NCI-H1930 (cell line): ENCODE data around the gene SEMA6A.
A peak's percentile ranks its signal among the peaks of the same experiment; 100 is the strongest.

Experiments
- DNase-seq, 2 experiments: peaks; one replicate each; lab custom pipeline; 2025; lab: John Stamatoyannopoulos, UW

SEMA6A gene

GRCh38 chr5:116464144-116464708 is 110.4 kb downstream of the SEMA6A start:
- DNase-seq = no peak

- no peak for DNase-seq
Observed at GRCh38 chr5:116462500-116462899, 112.1 kb downstream of the SEMA6A start.

GRCh38 chr5:116459301-116459700 is 115.3 kb downstream of the SEMA6A start:
- no peak for DNase-seq

- no peak for DNase-seq
Observed at GRCh38 chr5:116457062-116457461, 117.6 kb downstream of the SEMA6A start.

GRCh38 chr5:116456036-116456435 is 118.6 kb downstream of the SEMA6A start:
- no peak for DNase-seq

- DNase-seq = no peak
Observed at GRCh38 chr5:116455061-116455460, 119.6 kb downstream of the SEMA6A start.

GRCh38 chr5:116454417-116454927 is 120.2 kb downstream of the SEMA6A start:
- DNase-seq = no peak

- no peak for DNase-seq
Observed at GRCh38 chr5:116453988-116454411, 120.6 kb downstream of the SEMA6A start.

- no peak for DNase-seq
Observed at GRCh38 chr5:116452774-116453368, 121.8 kb downstream of the SEMA6A start.

GRCh38 chr5:116451905-116452450 is 122.6 kb downstream of the SEMA6A start:
- DNase-seq = no peak

GRCh38 chr5:116451066-116451465 is 123.6 kb downstream of the SEMA6A start:
- no peak for DNase-seq

GRCh38 chr5:116449458-116449857 is 125.2 kb downstream of the SEMA6A start:
- DNase-seq = no peak

GRCh38 chr5:116448870-116449427 is 125.7 kb downstream of the SEMA6A start:
- DNase-seq = peak in 1 of 2 experiments; percentile 21

- no peak for DNase-seq
Observed at GRCh38 chr5:116448450-116448849, 126.2 kb downstream of the SEMA6A start.

- DNase-seq = no peak
Observed at GRCh38 chr5:116446356-116447005, 128.1 kb downstream of the SEMA6A start.

GRCh38 chr5:116445311-116445710 is 129.3 kb downstream of the SEMA6A start:
- DNase-seq = no peak

- DNase-seq = peak in 1 of 2 experiments; percentile 4
Observed at GRCh38 chr5:116444373-116445295, 130.0 kb downstream of the SEMA6A start.

GRCh38 chr5:116442931-116443551 is 131.6 kb downstream of the SEMA6A start:
- no peak for DNase-seq

- no peak for DNase-seq
Observed at GRCh38 chr5:116442095-116442534, 132.5 kb downstream of the SEMA6A start.

GRCh38 chr5:116441223-116441622 is 133.4 kb downstream of the SEMA6A start:
- no peak for DNase-seq

- no peak for DNase-seq
Observed at GRCh38 chr5:116440457-116441001, 134.1 kb downstream of the SEMA6A start.
